Erythroblast (primary cell): ENCODE data around the gene TNFRSF17.

ENCODE experiments used
- GATA1 ChIP-seq: IDR thresholded peaks from 2 replicates; pipeline ENCODE4 v1.6.1; 2011; ENCODE audit warnings: low read depth, mild to moderate bottlenecking, control low read depth, low read length, moderate library complexity
- POLR2A ChIP-seq: IDR thresholded peaks from 2 replicates; pipeline ENCODE4 v1.6.1; 2011; ENCODE audit warnings: mild to moderate bottlenecking, low read length

GRCh38 chr16:11979013-11979672, 14.1 kb downstream of the TNFRSF17 start:
- TF ChIP-seq POLR2A (no peak), GATA1 (no peak)
